SH-SY5Y (cell line): ENCODE results near the gene BCL6B.

ENCODE experiments used
- GATA2 ChIP-seq: IDR thresholded peaks from 2 replicates; pipeline ENCODE4 v1.6.1; 2011; ENCODE audit warnings: mild to moderate bottlenecking, low read depth, low read length
- GATA3 ChIP-seq: IDR thresholded peaks from 2 replicates; pipeline ENCODE4 v1.6.1; 2011; ENCODE audit warnings: low read depth, mild to moderate bottlenecking, low read length, moderate library complexity

DNA sequence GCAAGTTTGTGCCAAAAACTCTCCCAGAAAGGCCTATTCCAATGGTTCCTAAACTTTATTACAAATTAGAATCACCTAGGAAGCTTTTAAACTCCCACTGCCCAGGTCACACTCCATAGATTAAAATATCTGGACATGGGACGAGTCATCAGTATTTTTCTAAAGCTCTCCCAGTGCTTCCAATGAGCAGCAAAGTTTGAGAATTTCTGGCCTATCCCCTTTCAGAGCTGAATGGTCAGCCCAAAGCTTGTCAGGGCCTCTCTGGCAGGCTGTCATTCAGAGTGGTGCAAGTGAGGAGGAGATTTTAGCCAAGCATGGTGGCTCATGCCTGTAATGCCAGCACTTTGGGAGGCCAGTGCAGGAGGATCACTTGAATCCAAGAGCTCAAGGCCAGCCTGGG, 2.4 kb downstream of the BCL6B start:
- TF ChIP-seq GATA2 (no peak), GATA3 (no peak)
